Loucy (cell line): ENCODE measurements around the gene ZNF341.

Source experiments
- H2AFZ ChIP-seq: fragments of 200-600 bp; sonication (generic); 2 replicates; pipeline ENCODE4 v1.6.0; 2016; ENCODE audit warnings: antibody characterized with exemption, mild to moderate bottlenecking, low read length, moderate library complexity
- H3F3A ChIP-seq: fragments of 200-600 bp; 2 replicates; pipeline ENCODE4 v1.6.0; 2016; ENCODE audit warnings: antibody characterized with exemption, low read depth, mild to moderate bottlenecking
- H3K27me3 ChIP-seq: fragments of 200-600 bp; sonication (generic); 2 replicates; pipeline ENCODE4 v1.6.1; 2014; ENCODE audit warnings: low read length, mild to moderate bottlenecking; ENCODE audit not compliant: insufficient read depth, poor library complexity, severe bottlenecking
- H3K36me3 ChIP-seq: fragments of 200-600 bp; sonication (generic); 2 replicates; pipeline ENCODE4 v1.6.1; 2016; ENCODE audit warnings: low read length; ENCODE audit not compliant: insufficient read depth
- H3K4me1 ChIP-seq: fragments of 200-600 bp; sonication (generic); 2 replicates; pipeline ENCODE4 v1.5.1; 2014; ENCODE audit warnings: low read length, mild to moderate bottlenecking; ENCODE audit not compliant: insufficient read depth, poor library complexity, severe bottlenecking
- H3K4me2 ChIP-seq: fragments of 200-600 bp; sonication (generic); 2 replicates; pipeline ENCODE4 v1.6.0; 2014; ENCODE audit warnings: antibody characterized with exemption, low read length, low read depth, mild to moderate bottlenecking; ENCODE audit not compliant: poor library complexity, severe bottlenecking
- H3K4me3 ChIP-seq: fragments of 200-600 bp; sonication (generic); 2 replicates; pipeline ENCODE4 v1.5.1; 2014; ENCODE audit warnings: low read length, mild to moderate bottlenecking, mixed read lengths; ENCODE audit not compliant: poor library complexity, severe bottlenecking
- H3K79me2 ChIP-seq: fragments of 200-600 bp; sonication (generic); 2 replicates; pipeline ENCODE4 v1.6.1; 2014; ENCODE audit warnings: low read length; ENCODE audit not compliant: insufficient read depth
- H3K9ac ChIP-seq: fragments of 200-600 bp; sonication (generic); 2 replicates; pipeline ENCODE4 v1.6.0; 2014; ENCODE audit warnings: mild to moderate bottlenecking, low read depth, low read length, moderate library complexity; ENCODE audit not compliant: poor library complexity, severe bottlenecking
- H3K9me2 ChIP-seq: fragments of 200-600 bp; sonication (generic); replicated peaks from 2 replicates; pipeline ENCODE4 v1.6.1; 2016; ENCODE audit warnings: low read depth, low read length, mixed read lengths
- H3K9me3 ChIP-seq: fragments of 200-600 bp; sonication (generic); 2 replicates; pipeline ENCODE4 v1.6.1; 2014; ENCODE audit warnings: mild to moderate bottlenecking, antibody characterized with exemption, low read length, low read depth; ENCODE audit not compliant: insufficient read depth
- H4K20me1 ChIP-seq: fragments of 200-600 bp; sonication (generic); 2 replicates; pipeline ENCODE4 v1.6.0; 2014; ENCODE audit warnings: antibody characterized with exemption, low read length, mild to moderate bottlenecking; ENCODE audit not compliant: insufficient read depth, poor library complexity, severe bottlenecking
- CTCF ChIP-seq: fragments of 200-600 bp; sonication (generic); conservative IDR thresholded peaks from 2 replicates; pipeline ENCODE4 v1.5.1; 2014; ENCODE audit warnings: mild to moderate bottlenecking, antibody characterized with exemption, low read length
- EZH2phosphoT487 ChIP-seq: fragments of 200-600 bp; IDR thresholded peaks from 2 replicates; pipeline ENCODE4 v1.6.1; 2018; ENCODE audit warnings: antibody characterized with exemption, mild to moderate bottlenecking, moderate library complexity, borderline replicate concordance

Gene ZNF341

GRCh38 chr20:33709905-33710541 is 21.8 kb upstream of the ZNF341 start:
- no peak overlapping the region for H3K4me3 ChIP-seq
- no peak overlapping the region for H3K4me2 ChIP-seq
- H4K20me1 ChIP-seq: no peaks in the 10 kb centered on the region
- no peaks in the 10 kb centered on the region for H3K4me1 ChIP-seq
- no peak overlapping the region for H3K9ac ChIP-seq
- no peaks in the 10 kb centered on the region for H3K9me3 ChIP-seq
- H3K27me3 ChIP-seq: no peaks in the 10 kb centered on the region
- no peak overlapping the region for H2AFZ ChIP-seq
- H3F3A ChIP-seq: no peaks in the 10 kb centered on the region
- TF ChIP-seq CTCF (no peak), EZH2phosphoT487 (no peak)
- no peaks in the 10 kb centered on the region for H3K9me2 ChIP-seq
- H3K36me3 ChIP-seq: no peaks in the 10 kb centered on the region; the same call in 1 of the 2 replicates
- no peaks in the 10 kb centered on the region for H3K79me2 ChIP-seq

- Histone ChIP-seq H2AFZ (no peak overlapping the region), H3K9ac (no peak overlapping the region), H3K79me2 (no peaks in the 10 kb centered on the region), H3K4me1 (no peaks in the 10 kb centered on the region), H3K27me3 (no peaks in the 10 kb centered on the region), H3K4me2 (no peak overlapping the region), H3F3A (no peaks in the 10 kb centered on the region), H3K4me3 (no peak overlapping the region), H3K9me3 (no peaks in the 10 kb centered on the region), H4K20me1 (no peaks in the 10 kb centered on the region), H3K9me2 (no peaks in the 10 kb centered on the region), H3K36me3 (no peaks in the 10 kb centered on the region; the same call in 1 of the 2 replicates)
- TF ChIP-seq CTCF (no peak), EZH2phosphoT487 (no peak)
Measured at GRCh38 chr20:33710681-33711445, 20.9 kb upstream of the ZNF341 start.

GRCh38 chr20:33711446-33711738 is 20.4 kb upstream of the ZNF341 start:
- Histone ChIP-seq H2AFZ (no peak overlapping the region), H3K79me2 (peaks cover under 1% of the 10 kb centered on the region; the same call in 1 of the 2 replicates), H3K4me1 (peaks cover under 1% of the 10 kb centered on the region), H3K9ac (no peak overlapping the region), H3K36me3 (no peaks in the 10 kb centered on the region; the same call in 1 of the 2 replicates), H4K20me1 (no peaks in the 10 kb centered on the region), H3F3A (no peaks in the 10 kb centered on the region), H3K9me2 (no peaks in the 10 kb centered on the region), H3K4me3 (no peak overlapping the region), H3K27me3 (no peaks in the 10 kb centered on the region), H3K9me3 (no peaks in the 10 kb centered on the region), H3K4me2 (no peak overlapping the region)
- TF ChIP-seq EZH2phosphoT487 (no peak), CTCF (no peak)
